Measurements from ENCODE around the gene C9orf72. TPM values are rescaled to one million over a fixed set of nuclear protein-coding genes. Genes with fewer than 3 reads are reported as not detected.

Gene C9orf72
- total and polyA plus RNA-seq, 2 experiments from 2014 or later: 11.6 to 27.8 TPM

DNA sequence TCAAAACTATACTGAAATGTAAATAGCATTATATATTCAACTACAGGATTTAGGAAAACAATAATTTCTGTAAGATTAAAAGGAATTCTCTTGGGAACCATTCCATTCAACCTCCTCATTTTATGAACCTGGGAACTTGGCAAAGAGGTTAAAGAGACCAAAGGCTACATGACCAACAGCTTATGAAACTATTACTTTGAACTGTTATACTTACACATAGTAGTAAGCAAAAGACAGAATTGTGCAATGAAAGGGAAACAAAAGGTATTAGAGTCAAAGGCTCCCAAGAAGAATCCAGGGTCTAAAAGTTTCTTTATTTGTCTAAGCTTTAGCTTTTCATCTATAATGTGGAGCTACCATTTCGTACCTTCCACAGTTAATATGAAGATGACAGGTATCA is 7.2 kb downstream of the C9orf72 start:
- DNase-seq (ENCODE audit: low spot score) (no peak), ATAC-seq (no peak)
- Histone ChIP-seq H3K27me3 (ENCODE audit: insufficient read depth) (no peaks in the 10 kb centered on the region), H3K27ac (ENCODE audit: low read depth) (no peak overlapping the region), H3F3A (replicated peaks; ENCODE audit: low read depth) (no peaks in the 10 kb centered on the region), H4K20me1 (replicated peaks; ENCODE audit: insufficient read depth) (peaks cover 3% of the 10 kb centered on the region; the same call in 1 of the 2 replicates), H3K4me2 (no peak overlapping the region), H3K9me2 (ENCODE audit: insufficient read depth) (no peaks in the 10 kb centered on the region), H3K79me2 (replicated peaks; ENCODE audit: insufficient read depth) (peaks cover 39% of the 10 kb centered on the region), H3K36me3 (ENCODE audit: insufficient read depth) (no peaks in the 10 kb centered on the region), H2AFZ (no peak overlapping the region), H3K4me1 (ENCODE audit: insufficient read depth) (no peaks in the 10 kb centered on the region), H3K4me3 (no peak overlapping the region)
- Mint-ChIP-seq H3K27me3 (ENCODE audit: insufficient read depth, low read depth, poor library complexity) (no peaks in the 10 kb centered on the region), H3K27ac (no peak overlapping the region), H3K4me1 (no peaks in the 10 kb centered on the region), H3K9me3 (no peaks in the 10 kb centered on the region), H3K4me3 (no peak overlapping the region), H3K36me3 (ENCODE audit: low read depth) (peaks cover 14% of the 10 kb centered on the region; the same call in 2 of the 3 replicates)
- TF ChIP-seq, protein P1, sequence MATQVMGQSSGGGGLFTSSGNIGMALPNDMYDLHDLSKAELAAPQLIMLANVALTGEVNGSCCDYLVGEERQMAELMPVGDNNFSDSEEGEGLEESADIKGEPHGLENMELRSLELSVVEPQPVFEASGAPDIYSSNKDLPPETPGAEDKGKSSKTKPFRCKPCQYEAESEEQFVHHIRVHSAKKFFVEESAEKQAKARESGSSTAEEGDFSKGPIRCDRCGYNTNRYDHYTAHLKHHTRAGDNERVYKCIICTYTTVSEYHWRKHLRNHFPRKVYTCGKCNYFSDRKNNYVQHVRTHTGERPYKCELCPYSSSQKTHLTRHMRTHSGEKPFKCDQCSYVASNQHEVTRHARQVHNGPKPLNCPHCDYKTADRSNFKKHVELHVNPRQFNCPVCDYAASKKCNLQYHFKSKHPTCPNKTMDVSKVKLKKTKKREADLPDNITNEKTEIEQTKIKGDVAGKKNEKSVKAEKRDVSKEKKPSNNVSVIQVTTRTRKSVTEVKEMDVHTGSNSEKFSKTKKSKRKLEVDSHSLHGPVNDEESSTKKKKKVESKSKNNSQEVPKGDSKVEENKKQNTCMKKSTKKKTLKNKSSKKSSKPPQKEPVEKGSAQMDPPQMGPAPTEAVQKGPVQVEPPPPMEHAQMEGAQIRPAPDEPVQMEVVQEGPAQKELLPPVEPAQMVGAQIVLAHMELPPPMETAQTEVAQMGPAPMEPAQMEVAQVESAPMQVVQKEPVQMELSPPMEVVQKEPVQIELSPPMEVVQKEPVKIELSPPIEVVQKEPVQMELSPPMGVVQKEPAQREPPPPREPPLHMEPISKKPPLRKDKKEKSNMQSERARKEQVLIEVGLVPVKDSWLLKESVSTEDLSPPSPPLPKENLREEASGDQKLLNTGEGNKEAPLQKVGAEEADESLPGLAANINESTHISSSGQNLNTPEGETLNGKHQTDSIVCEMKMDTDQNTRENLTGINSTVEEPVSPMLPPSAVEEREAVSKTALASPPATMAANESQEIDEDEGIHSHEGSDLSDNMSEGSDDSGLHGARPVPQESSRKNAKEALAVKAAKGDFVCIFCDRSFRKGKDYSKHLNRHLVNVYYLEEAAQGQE (IDR thresholded peaks at IDR 0.05; ENCODE audit: unreplicated experiment): no peak
- no peak for TF ChIP-seq NANOG (IDR thresholded peaks at IDR 0.05; ENCODE audit: borderline replicate concordance)
- TF ChIP-seq ZNF331 (CRISPR knock-in tag; IDR thresholded peaks at IDR 0.05; ENCODE audit: low read depth): no peak
- TF ChIP-seq, protein P2, sequence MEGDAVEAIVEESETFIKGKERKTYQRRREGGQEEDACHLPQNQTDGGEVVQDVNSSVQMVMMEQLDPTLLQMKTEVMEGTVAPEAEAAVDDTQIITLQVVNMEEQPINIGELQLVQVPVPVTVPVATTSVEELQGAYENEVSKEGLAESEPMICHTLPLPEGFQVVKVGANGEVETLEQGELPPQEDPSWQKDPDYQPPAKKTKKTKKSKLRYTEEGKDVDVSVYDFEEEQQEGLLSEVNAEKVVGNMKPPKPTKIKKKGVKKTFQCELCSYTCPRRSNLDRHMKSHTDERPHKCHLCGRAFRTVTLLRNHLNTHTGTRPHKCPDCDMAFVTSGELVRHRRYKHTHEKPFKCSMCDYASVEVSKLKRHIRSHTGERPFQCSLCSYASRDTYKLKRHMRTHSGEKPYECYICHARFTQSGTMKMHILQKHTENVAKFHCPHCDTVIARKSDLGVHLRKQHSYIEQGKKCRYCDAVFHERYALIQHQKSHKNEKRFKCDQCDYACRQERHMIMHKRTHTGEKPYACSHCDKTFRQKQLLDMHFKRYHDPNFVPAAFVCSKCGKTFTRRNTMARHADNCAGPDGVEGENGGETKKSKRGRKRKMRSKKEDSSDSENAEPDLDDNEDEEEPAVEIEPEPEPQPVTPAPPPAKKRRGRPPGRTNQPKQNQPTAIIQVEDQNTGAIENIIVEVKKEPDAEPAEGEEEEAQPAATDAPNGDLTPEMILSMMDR (conservative IDR thresholded peaks at IDR 0.05; ENCODE audit: low read depth in 2 of 2): no peak
- TF ChIP-seq ZNF114 (CRISPR knock-in tag; IDR thresholded peaks at IDR 0.05): no peak
- TF ChIP-seq POLR2AphosphoS5 (IDR thresholded peaks at IDR 0.05; ENCODE audit: low read depth): no peak
- no peak for TF ChIP-seq CREB1 (CRISPR knock-in tag; IDR thresholded peaks at IDR 0.05; ENCODE audit: low read depth)

DNA sequence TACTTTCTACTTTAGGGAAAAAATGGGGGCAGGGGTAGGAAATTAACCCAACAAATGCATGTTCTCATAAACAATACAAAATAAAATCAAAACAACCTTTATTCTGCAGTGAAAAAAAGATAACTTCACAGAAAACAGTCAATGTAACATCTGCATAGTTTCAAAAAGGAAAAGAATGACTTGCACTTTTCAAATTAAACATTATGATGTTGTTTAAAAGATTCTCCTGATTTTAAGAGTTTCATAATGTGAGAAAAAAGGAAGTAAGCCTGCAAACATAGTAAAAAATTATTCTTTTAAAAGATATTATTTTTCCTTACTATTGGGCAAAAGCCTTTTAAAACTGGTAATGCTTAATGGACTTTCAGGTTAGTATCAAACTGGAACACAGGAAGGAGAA is 7.6 kb downstream of the C9orf72 start:
- Mint-ChIP-seq H3K27me3 (ENCODE audit: insufficient read depth, low read depth, poor library complexity) (no peaks in the 10 kb centered on the region), H3K27ac (no peak overlapping the region; the same call in 1 of the 2 replicates), H3K36me3 (ENCODE audit: low read depth) (peaks cover 14% of the 10 kb centered on the region; the same call in 2 of the 3 replicates), H3K4me1 (no peaks in the 10 kb centered on the region), H3K9me3 (no peaks in the 10 kb centered on the region), H3K4me3 (no peak overlapping the region)
- Histone ChIP-seq H3F3A (replicated peaks; ENCODE audit: low read depth) (no peaks in the 10 kb centered on the region), H3K27me3 (ENCODE audit: insufficient read depth) (no peaks in the 10 kb centered on the region), H3K9me2 (ENCODE audit: insufficient read depth) (no peaks in the 10 kb centered on the region), H3K4me3 (no peak overlapping the region), H4K20me1 (replicated peaks; ENCODE audit: insufficient read depth) (0 out of 2 replicates have a peak, but pooled peaks cover 3% of the 10 kb centered on the region), H3K79me2 (replicated peaks; ENCODE audit: insufficient read depth) (peaks cover 34% of the 10 kb centered on the region), H3K4me2 (no peak overlapping the region), H3K27ac (ENCODE audit: low read depth) (no peak overlapping the region), H3K36me3 (ENCODE audit: insufficient read depth) (no peaks in the 10 kb centered on the region; the same call in 1 of the 2 replicates), H2AFZ (no peak overlapping the region), H3K4me1 (ENCODE audit: insufficient read depth) (no peaks in the 10 kb centered on the region)
- ATAC-seq (no peak), DNase-seq (ENCODE audit: low spot score) (no peak)
- TF ChIP-seq, protein P1 (IDR thresholded peaks at IDR 0.05; ENCODE audit: unreplicated experiment): no peak
